H1 (cell line): Measurements from ENCODE around the gene GREB1L.

Experiments
- BRCA1 ChIP-seq: IDR thresholded peaks from 2 replicates; pipeline ENCODE4 v1.6.1; 2012; ENCODE audit warnings: low read depth, low read length, improper control_type of control experiment
- CHD2 ChIP-seq: IDR thresholded peaks from 2 replicates; pipeline ENCODE4 v1.6.1; 2012; ENCODE audit warnings: low read length, improper control_type of control experiment
- EGR1 ChIP-seq: IDR thresholded peaks from 2 replicates; pipeline ENCODE4 v1.6.1; 2011; ENCODE audit warnings: low read depth, low read length, borderline replicate concordance
- EZH2 ChIP-seq: fragments of 200-600 bp; sonication (generic); IDR thresholded peaks from 2 replicates; pipeline ENCODE4 v1.7.1; 2012; ENCODE audit warnings: low read depth, mild to moderate bottlenecking, moderate library complexity, low read length, inconsistent platforms; ENCODE audit not compliant: severe bottlenecking
- HDAC6 ChIP-seq: IDR thresholded peaks from one replicate; pipeline ENCODE4 v1.7.1; 2012; ENCODE audit warnings: low read depth, mild to moderate bottlenecking, inconsistent platforms, low read length, moderate library complexity
- SP1 ChIP-seq: IDR thresholded peaks from 2 replicates; pipeline ENCODE4 v1.6.1; 2011; ENCODE audit warnings: low read depth, low read length
- TAF1 ChIP-seq: IDR thresholded peaks from 2 replicates; pipeline ENCODE4 v1.6.1; 2011; ENCODE audit warnings: mild to moderate bottlenecking, low read depth, low read length
- TF ChIP-seq, protein P1 (sequence below), 3 experiments: IDR thresholded peaks; 1 replicate in 2 of 3; 2 replicates in 1 of 3; pipeline versions ENCODE4 v1.5.1 to v1.6.1; 2011; ENCODE audit warnings: low read length in 3 of 3, mild to moderate bottlenecking in 3 of 3, inconsistent platforms in 2 of 3, low read depth in 1 of 3, moderate library complexity in 1 of 3; ENCODE audit not compliant: insufficient read depth in 1 of 3; ENCODE audit errors: control extremely low read depth in 1 of 3
- TF ChIP-seq, protein P2 (sequence below): IDR thresholded peaks from 2 replicates; pipeline ENCODE4 v1.6.1; 2011; ENCODE audit warnings: low read depth, mild to moderate bottlenecking, low read length; ENCODE audit not compliant: insufficient read depth

DNA sequence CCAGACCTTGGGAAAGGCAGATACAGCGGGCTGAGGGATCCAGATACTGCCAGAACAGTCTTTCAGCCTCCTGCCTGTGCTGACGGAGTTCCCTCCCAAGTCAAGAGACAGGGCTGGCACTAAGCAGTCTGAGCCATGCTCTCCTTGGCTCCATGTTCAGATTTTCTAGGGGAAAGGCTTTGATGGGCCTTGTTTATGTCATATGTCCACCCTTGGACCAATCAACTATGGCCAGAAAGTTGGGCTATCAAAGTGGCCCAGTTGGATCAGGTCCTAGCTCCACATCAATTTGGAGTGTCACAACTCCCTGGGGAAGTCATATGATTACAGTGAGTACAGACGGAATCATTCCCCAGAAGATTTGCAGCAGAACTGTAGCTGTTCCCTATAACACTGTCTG lies 152.0 kb downstream of the GREB1L start:
- TF ChIP-seq CHD2 = no peak
- TF ChIP-seq EGR1 = no peak
- TF ChIP-seq BRCA1 = no peak
- TF ChIP-seq, protein P1, sequence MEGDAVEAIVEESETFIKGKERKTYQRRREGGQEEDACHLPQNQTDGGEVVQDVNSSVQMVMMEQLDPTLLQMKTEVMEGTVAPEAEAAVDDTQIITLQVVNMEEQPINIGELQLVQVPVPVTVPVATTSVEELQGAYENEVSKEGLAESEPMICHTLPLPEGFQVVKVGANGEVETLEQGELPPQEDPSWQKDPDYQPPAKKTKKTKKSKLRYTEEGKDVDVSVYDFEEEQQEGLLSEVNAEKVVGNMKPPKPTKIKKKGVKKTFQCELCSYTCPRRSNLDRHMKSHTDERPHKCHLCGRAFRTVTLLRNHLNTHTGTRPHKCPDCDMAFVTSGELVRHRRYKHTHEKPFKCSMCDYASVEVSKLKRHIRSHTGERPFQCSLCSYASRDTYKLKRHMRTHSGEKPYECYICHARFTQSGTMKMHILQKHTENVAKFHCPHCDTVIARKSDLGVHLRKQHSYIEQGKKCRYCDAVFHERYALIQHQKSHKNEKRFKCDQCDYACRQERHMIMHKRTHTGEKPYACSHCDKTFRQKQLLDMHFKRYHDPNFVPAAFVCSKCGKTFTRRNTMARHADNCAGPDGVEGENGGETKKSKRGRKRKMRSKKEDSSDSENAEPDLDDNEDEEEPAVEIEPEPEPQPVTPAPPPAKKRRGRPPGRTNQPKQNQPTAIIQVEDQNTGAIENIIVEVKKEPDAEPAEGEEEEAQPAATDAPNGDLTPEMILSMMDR (IDR thresholded peaks at IDR 0.05; ENCODE audit: control extremely low read depth in 1 of 3, insufficient read depth in 1 of 3, low read depth in 1 of 3, low read length in 3 of 3) = no peak
- TF ChIP-seq SP1 = no peak
- no peak for TF ChIP-seq HDAC6
- no peak for TF ChIP-seq EZH2
- no peak for TF ChIP-seq TAF1
- TF ChIP-seq, protein P2, sequence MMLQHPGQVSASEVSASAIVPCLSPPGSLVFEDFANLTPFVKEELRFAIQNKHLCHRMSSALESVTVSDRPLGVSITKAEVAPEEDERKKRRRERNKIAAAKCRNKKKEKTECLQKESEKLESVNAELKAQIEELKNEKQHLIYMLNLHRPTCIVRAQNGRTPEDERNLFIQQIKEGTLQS = no peak
